Lower lobe of right lung (tissue), 2 donors: Measurements from ENCODE around the gene PDE7B. TPM values are rescaled to one million over a fixed set of nuclear protein-coding genes. Genes with fewer than 3 reads are reported as not detected.

Experiments
- ATAC-seq, 2 donors: fragments of 200-7000 bp; cut with Tn5 transposase; one replicate each; pipeline ENCODE4 v1.9.1; 2020 to 2022; ENCODE audit warnings: mild to moderate bottlenecking in 2 of 2, moderate library complexity in 2 of 2
- DNase-seq: peaks from one replicate; pipeline ENCODE4 v3.0.0-alpha.2; 2020
- H3K27ac ChIP-seq: fragments of 200-600 bp; one replicate; pipeline ENCODE4 v1.8.0; 2022
- H3K27me3 ChIP-seq: fragments of 200-600 bp; one replicate; pipeline ENCODE4 v1.8.0; 2022; ENCODE audit warnings: low read depth
- H3K36me3 ChIP-seq: fragments of 200-600 bp; one replicate; pipeline ENCODE4 v1.8.0; 2022; ENCODE audit warnings: mild to moderate bottlenecking
- H3K4me1 ChIP-seq: fragments of 200-600 bp; one replicate; pipeline ENCODE4 v1.8.0; 2022
- H3K4me3 ChIP-seq: fragments of 200-600 bp; one replicate; pipeline ENCODE4 v1.8.0; 2022; ENCODE audit warnings: mild to moderate bottlenecking
- H3K9me3 ChIP-seq: fragments of 200-600 bp; one replicate; pipeline ENCODE4 v1.8.0; 2022
- intact Hi-C: fragments of 100-400 bp; cut with DNase I; formaldehyde crosslinking; loops from one replicate; pipeline ENCODE4 v1.11.0; 2022
- total RNA-seq: library from RNA; stranded (reverse); fragmentation: NEBNext Ultra II Directional; extraction: Animal tissue kit (Norgen Biotek cat#: 25700); gene quantifications from one replicate; pipeline ENCODE4 v1.2.1, GENCODE V29; 2021
- TF ChIP-seq, protein P1 (sequence below): fragments of 200-600 bp; IDR thresholded peaks from one replicate; pipeline ENCODE4 v1.8.0; 2022; ENCODE audit warnings: antibody characterized with exemption, mild to moderate bottlenecking
- donor health status: DM: no; HTN: yes; CAD: no; lungs with severe emphysema.

Gene PDE7B
- total RNA-seq, 1 donor from 2014 or later, result 2.2 TPM

DNA sequence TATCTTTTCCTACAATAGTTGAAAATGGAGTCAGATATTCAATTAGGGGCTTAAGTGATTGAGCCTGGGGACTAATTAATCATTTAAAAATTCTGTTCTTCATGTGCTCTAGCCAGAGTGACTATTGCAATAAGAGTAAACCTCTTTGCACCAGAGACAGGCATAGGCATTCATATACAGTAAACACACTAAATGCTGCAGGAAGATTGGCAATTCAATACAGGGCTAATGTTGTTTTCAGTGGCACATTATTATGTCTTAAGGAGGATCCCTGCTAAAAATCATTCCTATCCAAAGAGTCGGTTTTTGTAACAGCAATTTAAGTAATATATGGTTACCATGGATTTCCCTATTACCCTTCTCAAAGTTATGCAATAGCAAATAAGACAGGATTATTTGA lies 1.2 kb downstream of the PDE7B start:
- intact Hi-C loops, result no loop called here
- no peak for ATAC-seq
- Histone ChIP-seq H3K36me3 (no peaks in the 10 kb centered on the region), H3K27me3 (no peaks in the 10 kb centered on the region), H3K4me3 (no peak overlapping the region), H3K27ac (no peak overlapping the region), H3K9me3 (no peaks in the 10 kb centered on the region), H3K4me1 (peaks cover 16% of the 10 kb centered on the region)
- TF ChIP-seq, protein P1, sequence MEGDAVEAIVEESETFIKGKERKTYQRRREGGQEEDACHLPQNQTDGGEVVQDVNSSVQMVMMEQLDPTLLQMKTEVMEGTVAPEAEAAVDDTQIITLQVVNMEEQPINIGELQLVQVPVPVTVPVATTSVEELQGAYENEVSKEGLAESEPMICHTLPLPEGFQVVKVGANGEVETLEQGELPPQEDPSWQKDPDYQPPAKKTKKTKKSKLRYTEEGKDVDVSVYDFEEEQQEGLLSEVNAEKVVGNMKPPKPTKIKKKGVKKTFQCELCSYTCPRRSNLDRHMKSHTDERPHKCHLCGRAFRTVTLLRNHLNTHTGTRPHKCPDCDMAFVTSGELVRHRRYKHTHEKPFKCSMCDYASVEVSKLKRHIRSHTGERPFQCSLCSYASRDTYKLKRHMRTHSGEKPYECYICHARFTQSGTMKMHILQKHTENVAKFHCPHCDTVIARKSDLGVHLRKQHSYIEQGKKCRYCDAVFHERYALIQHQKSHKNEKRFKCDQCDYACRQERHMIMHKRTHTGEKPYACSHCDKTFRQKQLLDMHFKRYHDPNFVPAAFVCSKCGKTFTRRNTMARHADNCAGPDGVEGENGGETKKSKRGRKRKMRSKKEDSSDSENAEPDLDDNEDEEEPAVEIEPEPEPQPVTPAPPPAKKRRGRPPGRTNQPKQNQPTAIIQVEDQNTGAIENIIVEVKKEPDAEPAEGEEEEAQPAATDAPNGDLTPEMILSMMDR, result no peak
- DNase-seq, result no peak

GRCh38 chr6:135853227-135853626 lies 1.7 kb downstream of the PDE7B start:
- intact Hi-C loops, result no loop called here
- no peak for DNase-seq

GRCh38 chr6:135853986-135854385 lies 2.5 kb downstream of the PDE7B start:
- intact Hi-C loops, result no loop called here
- H3K36me3 ChIP-seq, result no peaks in the 10 kb centered on the region
- no peak overlapping the region for H3K4me3 ChIP-seq
- peaks cover 16% of the 10 kb centered on the region for H3K4me1 ChIP-seq
- H3K27ac ChIP-seq, result no peak overlapping the region
- DNase-seq, result no peak
- no peaks in the 10 kb centered on the region for H3K9me3 ChIP-seq
- ATAC-seq, result no peak
- TF ChIP-seq, protein P1, result no peak
- no peaks in the 10 kb centered on the region for H3K27me3 ChIP-seq

More at GRCh38 chr6:135853227-135853626, 1.7 kb downstream of the PDE7B start:
- Histone ChIP-seq H3K27ac (no peak overlapping the region), H3K27me3 (no peaks in the 10 kb centered on the region), H3K9me3 (no peaks in the 10 kb centered on the region), H3K4me3 (no peak overlapping the region), H3K4me1 (peaks cover 16% of the 10 kb centered on the region), H3K36me3 (no peaks in the 10 kb centered on the region)
- TF ChIP-seq, protein P1, result no peak
- ATAC-seq, result no peak

GRCh38 chr6:135854799-135855198 lies 3.3 kb downstream of the PDE7B start:
- Histone ChIP-seq H3K4me1 (peaks cover 16% of the 10 kb centered on the region), H3K27me3 (no peaks in the 10 kb centered on the region), H3K36me3 (no peaks in the 10 kb centered on the region), H3K27ac (no peak overlapping the region), H3K9me3 (no peaks in the 10 kb centered on the region), H3K4me3 (no peak overlapping the region)
- TF ChIP-seq, protein P1, result no peak
- DNase-seq (no peak), ATAC-seq (no peak)
- intact Hi-C loops, result no loop called here

- H3K27ac ChIP-seq, result no peak overlapping the region
- H3K4me3 ChIP-seq, result no peak overlapping the region
- intact Hi-C loops, result no loop called here
- H3K9me3 ChIP-seq, result no peaks in the 10 kb centered on the region
- DNase-seq (no peak), ATAC-seq (no peak)
- no peaks in the 10 kb centered on the region for H3K4me1 ChIP-seq
- no peaks in the 10 kb centered on the region for H3K36me3 ChIP-seq
- TF ChIP-seq, protein P1, result no peak
- no peaks in the 10 kb centered on the region for H3K27me3 ChIP-seq
These were observed 7.4 kb downstream of the PDE7B start for GRCh38 chr6:135858931-135859330.

DNA sequence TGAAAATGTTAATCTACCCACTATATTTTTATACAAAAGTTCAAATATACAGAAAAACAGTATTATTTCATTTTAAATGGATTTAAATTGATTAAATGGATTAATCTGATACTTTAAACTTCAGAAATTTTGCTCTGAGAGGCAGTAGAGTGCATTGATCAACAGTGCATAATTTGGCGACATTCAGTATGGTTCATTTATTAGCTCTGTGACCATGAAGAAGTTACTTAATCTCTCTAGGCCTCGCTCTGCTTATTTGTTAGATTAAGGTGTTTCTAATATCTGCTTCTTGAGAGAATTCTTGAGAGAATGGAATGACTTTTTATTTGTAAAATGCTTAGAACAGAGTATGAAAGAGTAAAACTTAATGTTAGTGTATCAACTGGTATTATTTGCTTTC lies 8.9 kb downstream of the PDE7B start:
- Histone ChIP-seq H3K36me3 (no peaks in the 10 kb centered on the region), H3K4me1 (no peaks in the 10 kb centered on the region), H3K4me3 (no peak overlapping the region), H3K27me3 (no peaks in the 10 kb centered on the region), H3K9me3 (no peaks in the 10 kb centered on the region), H3K27ac (no peak overlapping the region)
- DNase-seq (no peak), ATAC-seq (no peak)
- intact Hi-C loops, result no loop called here
- TF ChIP-seq, protein P1, result no peak
